ENCODE data around the gene TP73.

Gene TP73

DNA sequence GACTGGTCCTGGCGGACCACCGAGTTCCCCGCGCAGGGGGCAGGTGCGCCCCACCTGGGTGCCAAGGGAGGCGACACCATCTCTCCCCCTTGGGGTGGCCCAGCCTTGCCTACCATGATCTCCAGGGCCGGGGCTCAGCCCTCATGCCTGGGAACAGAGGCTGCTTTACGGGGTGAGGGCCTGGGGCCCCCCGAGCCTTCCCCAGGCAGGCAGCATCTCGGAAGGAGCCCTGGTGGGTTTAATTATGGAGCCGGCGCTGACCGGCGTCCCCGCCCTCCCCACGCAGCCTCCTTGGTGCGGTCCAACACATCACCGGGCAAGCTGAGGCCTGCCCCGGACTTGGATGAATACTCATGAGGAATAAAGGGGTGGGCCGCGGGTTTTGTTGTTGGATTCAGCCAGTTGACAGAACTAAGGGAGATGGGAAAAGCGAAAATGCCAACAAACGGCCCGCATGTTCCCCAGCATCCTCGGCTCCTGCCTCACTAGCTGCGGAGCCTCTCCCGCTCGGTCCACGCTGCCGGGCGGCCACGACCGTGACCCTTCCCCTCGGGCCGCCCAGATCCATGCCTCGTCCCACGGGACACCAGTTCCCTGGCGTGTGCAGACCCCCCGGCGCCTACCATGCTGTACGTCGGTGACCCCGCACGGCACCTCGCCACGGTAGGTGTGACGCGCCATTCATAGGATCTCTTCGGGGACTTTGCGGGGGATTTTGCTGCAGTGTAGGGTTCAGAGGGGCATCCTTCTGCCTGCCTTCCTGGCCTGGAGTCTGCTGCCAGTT is 38.2 kb downstream of the TP73 start:
- DNase-seq = no peak

DNA sequence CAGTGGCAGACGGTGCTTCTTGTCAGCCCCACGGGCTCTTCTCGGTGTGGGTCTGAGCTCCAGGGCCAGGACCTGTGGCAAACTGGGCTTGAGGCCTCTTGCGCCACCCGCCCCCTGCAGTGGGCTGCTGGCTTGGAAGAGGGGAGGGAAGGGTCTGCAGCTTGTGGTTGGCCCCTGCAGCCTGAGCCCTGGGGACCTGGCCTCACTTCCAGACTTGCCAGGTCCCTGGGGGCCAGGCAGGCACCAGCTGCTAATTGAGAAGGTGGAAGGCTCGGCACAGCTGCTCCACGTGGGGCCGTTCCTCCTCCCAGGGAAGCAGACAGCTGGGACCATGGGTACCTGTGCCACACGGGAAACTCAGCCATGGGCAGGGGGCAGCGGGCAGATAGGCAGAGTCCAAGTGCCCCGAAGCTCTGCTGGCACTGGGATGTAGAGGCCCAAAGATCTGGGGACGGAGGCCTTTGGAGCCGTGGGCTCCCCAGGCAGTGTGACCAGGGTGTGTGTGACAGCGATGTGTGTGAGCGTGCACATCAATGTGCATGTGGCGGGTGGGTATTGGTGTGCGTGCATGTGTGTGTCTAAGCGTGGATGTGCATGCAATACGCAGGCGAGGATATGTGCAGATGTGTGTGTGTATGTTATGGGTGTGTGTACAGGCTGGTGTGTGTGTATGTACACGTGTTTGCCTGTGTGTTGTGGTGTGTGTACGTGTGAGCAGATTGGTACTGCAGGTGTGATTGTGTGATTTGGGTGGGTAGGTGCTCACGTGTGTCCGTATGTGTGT is 39.3 kb downstream of the TP73 start:
- DNase-seq = no peak

DNA sequence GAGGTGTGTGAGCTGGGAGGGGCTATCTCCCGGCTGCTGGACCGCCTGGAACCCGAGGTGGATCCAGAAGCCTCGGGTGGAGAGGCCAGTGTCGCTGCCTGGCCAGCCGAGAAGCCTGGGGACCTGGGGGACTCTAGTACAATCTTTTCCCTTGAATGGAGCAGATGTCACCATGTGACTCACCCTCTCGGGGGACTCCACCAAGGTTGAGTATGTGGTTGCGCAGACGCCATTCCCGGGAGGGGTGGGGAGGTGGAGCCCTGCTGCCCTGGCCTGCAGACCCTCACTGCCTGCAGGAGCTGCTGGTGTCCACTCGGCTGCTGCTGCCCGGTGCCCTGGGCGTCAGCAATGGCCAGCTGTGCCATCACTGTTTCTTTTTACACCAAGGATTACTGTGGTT is 40.3 kb downstream of the TP73 start:
- DNase-seq = no peak

DNA sequence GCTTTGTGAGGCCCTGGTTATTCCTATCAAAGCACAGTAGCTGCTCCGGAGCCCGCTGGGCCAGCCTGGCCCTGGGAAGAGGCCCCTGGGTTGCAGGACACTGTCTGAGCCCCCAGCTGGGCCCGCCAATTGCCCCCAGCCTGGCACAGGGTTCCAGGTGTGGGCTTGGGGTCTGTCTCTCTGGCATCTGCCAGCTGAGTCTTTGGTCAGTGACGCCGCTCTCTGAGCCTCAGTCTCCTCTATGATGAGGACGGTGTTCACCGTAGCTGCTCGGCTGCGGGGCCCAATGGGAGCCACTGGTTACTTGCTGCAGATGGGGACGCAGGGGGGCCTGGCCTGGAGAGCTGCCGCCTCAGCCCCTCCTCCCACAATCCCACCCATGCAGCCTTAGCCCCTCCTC is 41.0 kb downstream of the TP73 start:
- DNase-seq = no peak

DNA sequence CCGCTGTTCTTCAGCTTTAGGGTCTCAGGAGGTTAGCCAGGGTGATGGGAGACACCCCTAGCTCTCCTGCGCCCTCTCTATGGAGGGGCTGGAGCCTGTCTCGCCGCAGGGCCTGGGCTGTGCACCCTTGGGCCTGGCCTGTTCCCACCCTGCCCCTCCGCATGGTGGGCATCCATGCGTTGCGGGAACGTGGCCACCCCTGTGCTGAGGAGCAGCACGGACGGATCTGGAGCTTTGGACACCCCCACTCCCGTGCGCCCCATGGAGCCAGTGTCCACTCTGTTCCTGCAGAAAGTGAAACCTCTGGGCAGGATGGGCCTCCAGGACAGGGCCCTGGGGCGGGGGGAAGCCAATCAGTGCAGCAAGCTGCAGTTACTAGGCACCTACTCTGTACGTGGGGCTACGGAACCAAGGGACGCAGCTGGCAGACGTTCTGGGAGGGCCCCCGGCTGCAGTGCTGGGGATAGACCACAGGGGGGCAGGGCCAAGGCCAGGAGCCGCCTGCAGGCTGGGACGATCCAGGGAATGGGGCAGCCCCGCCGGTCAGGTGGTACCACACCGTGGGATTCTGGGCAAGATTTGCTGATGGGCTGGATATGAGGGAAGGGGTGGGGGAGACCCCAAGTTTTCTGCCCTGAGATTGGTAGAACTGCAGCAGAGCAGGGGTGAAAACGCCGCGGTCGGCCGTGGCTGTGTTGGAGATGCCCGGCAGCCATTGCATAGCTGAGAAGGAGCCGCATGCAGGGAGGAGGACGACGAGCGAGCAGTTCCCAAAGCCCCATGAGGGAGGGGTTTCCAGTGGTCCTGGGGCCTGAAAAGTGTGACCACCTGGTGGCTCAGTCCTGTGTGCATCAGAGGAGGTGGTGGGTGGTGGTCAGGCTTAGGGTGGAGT is 43.3 kb downstream of the TP73 start:
- DNase-seq = no peak

DNA sequence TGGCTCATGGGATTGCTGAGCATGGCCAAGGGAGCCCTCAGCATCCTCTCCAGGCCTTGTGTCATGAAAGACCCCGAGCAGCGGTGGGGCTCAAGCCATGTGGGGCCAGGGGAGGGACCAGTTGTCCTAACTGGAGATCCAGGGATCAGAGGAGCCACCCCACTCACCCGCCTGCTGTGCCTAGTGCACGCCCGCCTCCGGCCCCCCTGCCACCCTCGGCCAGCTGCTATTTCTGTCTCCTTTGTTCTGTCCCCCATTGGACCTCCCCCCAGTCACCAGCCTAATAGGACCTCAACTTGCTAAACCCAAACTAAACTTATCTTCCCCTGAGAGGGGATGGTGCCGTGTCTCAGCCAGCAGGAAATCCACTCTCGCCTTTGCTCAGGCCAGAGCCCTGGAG is 44.4 kb downstream of the TP73 start:
- no peak for DNase-seq

DNA sequence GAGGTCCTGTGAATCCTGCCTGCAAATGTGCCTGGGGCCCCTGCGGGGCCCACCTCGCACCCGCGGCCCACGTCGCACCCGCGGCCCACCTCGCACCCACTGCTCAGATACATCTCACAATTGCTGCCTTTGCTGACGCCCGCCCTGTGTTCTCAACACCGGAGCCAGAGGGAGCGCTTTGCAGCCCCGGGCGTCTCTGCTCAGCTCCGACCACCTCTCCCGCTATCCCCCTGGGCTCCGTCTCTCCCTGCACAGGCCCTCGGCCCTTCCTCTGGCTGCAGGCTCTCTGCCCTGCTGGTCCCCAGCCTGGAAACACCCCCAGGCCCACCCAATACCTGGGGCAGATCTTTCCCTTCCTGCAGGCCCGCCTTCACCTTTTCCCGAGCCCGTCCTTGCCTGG is 44.8 kb downstream of the TP73 start:
- DNase-seq = no peak

DNA sequence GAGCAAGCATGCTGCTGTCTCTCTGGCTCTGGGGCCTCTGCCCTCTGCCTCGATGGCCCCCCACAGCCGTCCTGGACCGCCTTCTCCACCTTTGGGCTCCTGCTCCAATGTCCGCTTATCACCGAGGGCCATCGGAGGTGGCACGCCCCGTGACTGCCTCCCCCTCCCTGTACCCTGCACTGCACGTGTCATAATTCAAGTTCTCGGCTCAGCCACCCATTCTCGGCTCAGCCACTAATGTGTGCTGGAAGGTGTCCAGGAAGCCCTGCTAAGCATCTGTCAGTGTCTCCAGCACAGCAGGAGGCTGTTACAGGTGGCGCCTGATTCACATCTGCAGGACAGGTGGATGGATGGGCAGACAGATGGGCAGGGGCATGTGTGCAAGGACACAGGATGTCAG is 45.5 kb downstream of the TP73 start:
- DNase-seq = no peak

DNA sequence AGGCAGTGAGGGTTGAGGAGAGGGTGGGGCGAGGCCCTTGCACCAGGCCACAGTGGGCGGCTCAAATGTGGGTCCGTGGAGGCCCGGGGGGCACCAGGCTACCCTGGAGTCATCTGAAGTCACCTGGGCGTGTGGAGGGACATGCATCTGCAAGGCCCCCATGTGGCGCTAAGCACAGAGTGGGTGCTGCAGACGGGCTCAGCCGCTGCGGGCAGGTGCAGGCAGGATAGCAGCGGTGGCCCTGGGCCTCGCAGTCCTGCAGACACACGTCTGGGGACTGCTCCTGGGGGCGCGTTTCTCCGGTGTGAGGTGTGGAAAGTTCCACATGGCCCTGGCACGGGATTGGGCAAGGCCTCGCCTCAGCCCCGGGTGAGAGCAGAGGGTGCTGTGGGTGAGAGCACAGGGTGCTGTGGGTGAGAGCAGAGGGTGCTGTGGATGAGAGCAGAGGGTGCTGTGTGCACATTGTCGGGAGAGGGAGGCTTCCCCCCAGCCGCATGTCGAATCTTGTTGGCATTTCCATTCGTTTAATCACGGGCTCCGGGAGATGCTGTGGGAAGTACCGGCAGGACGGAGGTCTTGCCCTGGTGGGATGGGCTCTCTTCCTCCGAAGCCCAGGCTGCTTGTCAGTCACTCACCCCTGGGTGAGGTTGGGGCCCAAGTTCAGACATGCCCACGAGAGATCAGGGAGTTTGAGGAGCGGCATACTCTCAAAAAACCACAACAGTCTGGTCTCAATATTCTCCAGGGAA is 46.5 kb downstream of the TP73 start:
- no peak for DNase-seq

DNA sequence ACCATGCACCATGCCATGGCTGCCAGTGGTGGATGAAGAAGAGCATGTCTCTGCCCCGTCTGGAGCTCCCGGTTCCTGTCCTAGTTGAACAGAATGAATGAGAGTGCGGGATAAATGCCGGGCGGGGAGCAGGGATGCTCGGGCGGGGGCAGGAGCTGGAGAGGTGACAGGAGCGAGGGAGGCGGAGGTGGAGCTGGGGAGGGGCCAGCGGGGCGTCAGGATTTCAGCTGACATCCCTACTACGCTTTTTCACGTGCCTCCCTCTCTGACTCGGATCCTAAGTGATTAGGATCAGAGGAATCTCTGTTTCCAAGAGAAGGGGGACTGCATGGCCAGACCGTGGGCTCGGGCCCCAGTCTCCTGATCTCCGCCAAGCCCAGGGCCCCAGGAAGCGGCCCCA is 47.3 kb downstream of the TP73 start:
- DNase-seq = no peak

DNA sequence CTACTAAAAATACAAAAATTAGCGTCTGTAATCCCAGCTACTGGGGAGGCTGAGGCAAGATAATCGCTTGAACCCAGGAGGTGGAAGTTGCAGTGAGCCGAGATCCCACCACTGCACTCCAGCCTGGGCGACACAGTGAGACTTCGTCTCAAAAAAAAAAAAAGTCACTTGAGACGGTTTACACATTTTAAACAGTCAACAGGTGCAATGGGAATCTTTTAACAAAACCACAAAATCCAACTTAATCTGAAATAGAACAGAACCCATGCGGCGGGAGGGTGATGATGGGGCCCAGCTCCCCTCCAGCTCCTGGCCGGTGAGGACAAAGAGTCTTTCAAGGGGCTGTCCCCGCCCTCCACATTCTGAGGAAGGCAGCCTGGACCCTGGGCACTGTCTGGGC is 48.3 kb downstream of the TP73 start:
- DNase-seq = no peak

DNA sequence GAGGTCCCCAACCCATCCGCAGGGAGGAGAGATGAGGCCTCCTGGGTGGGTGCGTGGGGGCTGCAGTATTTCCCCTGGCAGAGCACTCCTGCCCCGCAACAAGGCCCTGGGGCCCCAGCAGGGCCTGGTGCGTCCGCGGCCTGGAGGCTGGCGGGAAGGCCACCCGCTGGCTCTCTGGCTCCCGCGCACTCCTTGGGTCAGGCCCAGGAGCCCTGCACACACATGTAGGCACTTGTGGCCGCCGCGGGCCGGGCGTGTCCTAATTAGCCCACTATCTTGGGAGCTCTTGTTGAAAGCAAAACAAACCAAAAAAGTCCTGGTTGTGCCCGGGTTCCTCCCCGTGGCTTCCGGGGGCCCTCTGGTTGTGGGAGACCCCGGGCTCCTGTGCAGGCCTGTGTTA is 50.2 kb downstream of the TP73 start:
- no peak for DNase-seq

DNA sequence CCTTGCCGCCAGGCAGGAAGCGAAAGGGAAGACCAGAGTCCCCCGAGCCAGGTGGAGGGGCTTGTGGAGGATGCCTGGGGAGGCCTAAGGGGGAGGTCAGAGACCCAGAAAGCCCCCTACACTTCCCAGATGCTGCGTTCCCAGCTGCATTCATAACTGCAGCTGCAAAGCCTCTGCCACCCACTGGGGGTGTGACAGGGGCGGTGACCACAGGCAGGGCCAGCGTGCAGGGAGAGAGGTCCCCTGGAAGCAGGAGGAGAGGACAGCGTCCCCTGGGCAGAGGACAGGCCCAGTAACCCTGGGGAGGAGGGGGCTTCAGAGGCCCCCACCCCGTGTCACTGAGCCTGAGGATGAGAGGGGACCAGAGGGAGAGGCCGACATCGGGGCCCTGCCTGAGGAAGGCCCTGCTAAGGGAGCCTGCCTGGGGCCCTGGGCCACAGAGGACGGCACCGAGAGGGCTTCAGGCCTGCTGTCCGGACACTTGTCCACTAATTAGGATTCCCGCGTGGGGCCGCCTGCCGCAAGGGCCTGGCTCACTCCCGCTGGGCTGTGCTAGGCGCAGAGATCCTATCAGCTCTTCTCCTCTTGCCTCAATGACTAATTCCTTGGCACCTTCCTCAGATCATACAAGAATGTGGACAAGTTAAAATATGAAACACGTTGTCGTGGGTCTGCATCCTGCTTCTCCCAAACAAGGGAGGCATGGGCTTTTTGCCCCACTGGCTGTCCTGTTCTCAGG is 50.8 kb downstream of the TP73 start:
- DNase-seq = no peak

DNA sequence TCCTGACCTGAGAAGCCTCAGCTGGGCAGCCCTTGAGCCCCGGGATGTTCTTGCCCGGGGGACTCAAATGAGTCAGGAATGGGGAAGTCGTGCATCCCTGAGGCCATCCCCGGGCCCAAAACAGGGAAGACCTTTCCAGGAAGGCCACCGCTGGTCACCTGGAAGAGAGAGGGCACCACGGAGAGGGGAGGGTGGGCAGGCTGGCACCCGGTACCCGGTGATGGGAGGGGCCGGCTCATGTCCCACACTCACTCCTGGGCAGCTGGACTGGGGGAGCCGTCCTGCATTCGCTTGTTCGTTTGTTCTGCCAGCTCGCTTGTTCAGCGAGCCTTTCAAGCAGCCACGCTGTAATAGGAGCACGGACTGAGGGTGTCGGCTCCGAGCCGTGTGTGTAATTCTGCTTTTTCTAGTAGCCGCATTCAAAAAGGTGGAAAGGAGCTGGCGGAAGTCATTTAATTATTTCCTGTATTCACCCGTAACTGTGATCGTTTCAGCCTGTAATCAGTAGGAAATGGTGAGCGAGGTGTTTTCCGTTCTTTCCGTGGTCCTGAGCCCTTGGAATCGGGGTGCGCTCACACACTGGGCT is 51.6 kb downstream of the TP73 start:
- DNase-seq = no peak

DNA sequence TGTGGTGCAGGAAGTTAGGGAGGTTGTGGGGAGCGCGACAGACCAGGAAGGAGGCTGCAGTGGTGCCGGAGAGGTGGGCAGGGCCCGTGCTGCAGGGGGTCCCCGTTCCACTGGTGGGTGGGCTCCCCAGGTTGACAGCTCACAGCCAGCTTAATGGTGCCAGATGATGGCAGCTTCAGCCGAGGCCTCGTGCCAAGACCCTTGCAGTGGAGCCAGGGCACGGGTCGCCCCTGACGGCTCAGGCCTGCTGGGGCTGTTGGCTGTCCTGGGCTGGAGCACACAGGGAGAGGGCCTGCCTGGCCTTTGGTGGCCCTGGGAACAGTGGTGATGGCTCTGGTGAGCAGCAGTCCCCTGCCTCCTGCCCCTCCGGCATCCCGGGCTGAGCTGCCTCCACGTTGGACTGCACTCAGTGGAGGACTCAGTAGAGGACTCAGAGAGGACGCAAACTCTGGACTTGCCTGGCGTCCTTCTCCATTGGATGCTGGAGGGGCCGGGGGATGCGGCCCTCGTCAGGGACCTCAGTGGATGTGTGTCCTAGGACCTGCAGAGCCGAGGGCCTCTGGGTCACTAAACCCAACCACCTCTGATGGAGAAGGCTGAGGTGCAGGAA is 53.1 kb downstream of the TP73 start:
- no peak for DNase-seq

DNA sequence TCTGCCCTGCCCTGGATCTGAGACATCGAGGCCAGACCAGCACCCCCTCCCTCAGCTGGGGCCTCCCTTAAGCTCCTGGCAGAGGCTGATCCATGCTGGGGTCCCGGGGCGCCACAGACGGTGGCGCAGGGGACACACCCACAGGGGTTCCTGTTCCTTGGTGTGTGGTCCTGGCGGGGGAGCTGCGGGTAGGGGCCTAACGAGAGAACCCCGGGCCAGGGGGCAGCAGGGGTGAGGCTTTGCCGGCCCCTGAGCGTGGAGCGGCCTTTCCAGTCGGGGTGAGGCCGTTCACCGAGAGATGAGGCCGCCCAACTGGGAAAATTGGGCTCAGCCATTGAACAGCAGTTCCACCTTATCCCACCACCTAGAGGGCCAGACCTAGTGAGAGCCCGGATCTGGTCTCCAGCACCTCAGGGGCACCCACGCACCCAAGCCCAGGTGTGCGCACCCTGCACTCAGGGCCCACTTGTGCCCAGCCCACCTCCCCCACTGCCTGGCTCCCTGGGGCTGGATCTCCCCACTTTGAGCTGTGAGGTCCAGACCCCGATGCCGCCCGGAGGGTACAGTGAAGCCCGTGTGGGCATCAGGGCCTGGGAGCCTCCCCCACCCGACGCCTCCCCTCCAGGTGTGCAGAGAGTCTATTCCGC is 54.5 kb downstream of the TP73 start:
- no peak for DNase-seq

DNA sequence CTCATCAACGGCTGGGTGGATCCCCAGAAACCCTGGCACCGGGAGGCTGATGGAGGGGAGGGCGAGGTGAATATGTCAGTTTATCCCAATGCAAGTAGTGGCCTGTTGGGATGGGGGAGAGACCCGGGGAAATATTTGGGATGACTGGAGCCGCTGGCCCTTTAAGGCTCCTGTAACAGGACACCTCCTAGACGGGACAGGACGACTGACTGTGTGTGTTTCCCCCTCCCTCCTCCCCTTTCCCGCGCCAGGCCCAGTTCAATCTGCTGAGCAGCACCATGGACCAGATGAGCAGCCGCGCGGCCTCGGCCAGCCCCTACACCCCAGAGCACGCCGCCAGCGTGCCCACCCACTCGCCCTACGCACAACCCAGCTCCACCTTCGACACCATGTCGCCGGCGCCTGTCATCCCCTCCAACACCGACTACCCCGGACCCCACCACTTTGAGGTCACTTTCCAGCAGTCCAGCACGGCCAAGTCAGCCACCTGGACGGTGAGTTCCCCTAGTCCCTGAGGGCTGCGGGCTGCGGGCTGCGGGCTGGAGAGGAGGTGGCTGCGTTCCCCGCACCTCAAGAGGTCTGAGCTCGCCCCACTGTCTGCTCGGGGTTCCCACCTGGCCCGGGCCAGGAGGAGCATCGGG is 55.1 kb downstream of the TP73 start:
- DNase-seq = no peak

DNA sequence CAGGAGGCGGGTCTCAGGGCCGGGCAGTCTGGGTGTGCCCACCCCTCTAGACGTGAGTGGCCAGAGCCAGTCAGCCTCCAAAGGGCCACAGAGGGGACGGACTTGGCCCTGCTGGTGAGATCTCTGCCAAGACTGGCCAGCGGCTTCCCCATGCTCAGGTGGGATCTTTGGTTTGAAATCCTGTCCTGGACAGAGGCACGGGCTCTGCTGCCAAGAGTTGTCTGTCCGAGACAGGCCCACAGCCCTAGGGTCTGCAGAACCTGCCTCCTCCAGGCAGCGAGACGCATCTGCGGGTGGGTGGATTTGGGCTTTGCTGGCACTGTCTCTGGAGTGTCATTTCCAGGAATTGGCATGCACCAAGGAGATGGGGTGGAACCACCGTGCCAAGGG is 55.6 kb downstream of the TP73 start:
- no peak for DNase-seq

DNA sequence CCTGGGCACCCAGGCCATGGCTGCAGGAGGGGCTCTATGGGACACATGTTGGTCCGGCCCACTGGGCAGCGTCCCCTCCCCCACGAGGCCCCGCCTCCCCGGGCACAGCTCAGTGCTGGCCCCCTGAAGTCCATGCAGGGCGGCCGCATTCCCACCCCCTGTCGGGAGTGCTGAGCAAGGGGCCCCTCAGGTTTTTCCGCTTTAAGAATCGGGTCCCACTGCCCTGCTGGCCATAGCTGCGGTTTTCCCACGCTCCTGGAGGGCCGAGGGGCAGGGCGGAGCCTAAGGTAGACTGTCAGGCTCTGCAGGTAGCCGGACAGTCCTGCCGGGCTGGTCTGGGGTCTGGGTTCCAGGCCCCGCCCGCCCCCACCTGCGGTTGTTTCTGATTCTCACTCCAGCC is 56.5 kb downstream of the TP73 start:
- DNase-seq = no peak

DNA sequence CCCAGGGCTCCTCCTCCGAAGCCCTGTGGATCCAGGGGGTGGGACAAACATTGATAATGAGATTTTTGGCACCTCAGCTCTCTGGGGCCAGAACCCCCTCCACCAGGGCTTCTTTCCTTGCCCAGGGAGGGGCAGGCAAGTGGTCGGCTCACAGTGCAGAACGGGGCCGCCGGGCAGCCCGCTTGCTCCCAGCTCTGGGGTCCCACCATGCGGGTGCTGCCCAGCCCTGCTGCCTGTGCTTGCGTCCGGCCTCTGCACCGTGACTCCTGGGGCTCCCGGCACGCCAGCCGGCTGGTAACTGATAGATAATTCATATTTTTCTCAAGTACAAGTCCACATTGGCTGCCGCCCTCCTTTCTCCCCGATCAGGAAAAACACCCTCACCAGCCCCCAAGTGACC is 57.9 kb downstream of the TP73 start:
- DNase-seq = no peak

Data from cortex of kidney (tissue), 1 donor.